OCI-LY1 (cell line): ENCODE results near the gene SHH.

Source experiments
- CTCF ChIP-seq: fragments of 200-600 bp; sonication (generic), shearing (Covaris generic); IDR thresholded peaks from 2 replicates; pipeline ENCODE4 v1.5.1; 2017; ENCODE audit warnings: mild to moderate bottlenecking, antibody characterized with exemption, low read length, moderate library complexity, mixed read lengths
- EZH2 ChIP-seq: fragments of 200-600 bp; sonication (generic), shearing (Covaris generic); IDR thresholded peaks from 2 replicates; pipeline ENCODE4 v1.8.0; 2017; ENCODE audit warnings: borderline replicate concordance, mixed run types, mild to moderate bottlenecking, antibody characterized with exemption, low read length, moderate library complexity, mixed read lengths

GRCh38 chr7:155782466-155782865, 29.8 kb downstream of the SHH start:
- TF ChIP-seq CTCF (no peak), EZH2 (no peak)
